ENCODE measurements around the gene SHC2. TPM values are rescaled to one million over a fixed set of nuclear protein-coding genes. Genes with fewer than 3 reads are reported as not detected.
A peak's percentile ranks its signal among the peaks of the same experiment; 100 is the strongest.

SHC2 gene
- total and polyA plus RNA-seq, 9 of the 15 experiments (the other 6 are each of a cell fraction or from before 2014, with no cell fraction given): 0.14 to 0.36 (median 0.17) TPM; not detected in 5

DNA sequence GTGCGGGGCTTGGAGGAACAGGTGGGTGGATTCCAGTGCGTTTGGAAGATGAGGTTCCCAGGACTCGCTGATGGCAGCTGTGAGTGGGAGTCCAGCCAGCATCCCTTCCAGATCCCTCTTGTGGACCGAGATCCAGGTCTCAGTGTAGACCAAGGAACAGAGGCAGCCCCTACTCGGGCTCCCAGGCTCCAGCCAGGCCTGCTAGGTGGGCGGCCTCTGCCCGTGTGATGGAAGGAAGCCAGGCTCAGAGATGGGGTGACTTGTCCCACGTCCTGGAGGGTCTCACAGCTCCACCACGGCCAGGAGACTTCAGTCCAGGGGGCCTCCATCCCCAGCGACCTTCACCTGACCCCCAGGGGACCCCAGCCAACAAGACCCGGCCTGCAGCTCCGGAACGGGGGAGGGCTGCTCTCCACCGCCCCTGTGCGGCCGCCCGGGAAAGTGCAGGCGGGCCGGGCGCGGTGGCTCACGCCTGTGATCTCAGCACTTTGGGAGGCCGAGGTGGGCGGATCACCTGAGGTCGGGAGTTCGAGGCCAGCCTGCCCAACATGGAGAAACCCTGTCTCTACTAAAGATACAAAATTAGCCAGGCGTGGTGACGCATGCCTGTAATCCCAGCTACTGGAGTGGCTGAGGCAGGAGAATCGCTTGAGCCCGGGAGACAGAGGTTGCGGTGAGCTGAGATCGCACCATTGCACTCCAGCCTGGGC is 34.7 kb upstream of the SHC2 start (continued):
- TF ChIP-seq, protein P1, sequence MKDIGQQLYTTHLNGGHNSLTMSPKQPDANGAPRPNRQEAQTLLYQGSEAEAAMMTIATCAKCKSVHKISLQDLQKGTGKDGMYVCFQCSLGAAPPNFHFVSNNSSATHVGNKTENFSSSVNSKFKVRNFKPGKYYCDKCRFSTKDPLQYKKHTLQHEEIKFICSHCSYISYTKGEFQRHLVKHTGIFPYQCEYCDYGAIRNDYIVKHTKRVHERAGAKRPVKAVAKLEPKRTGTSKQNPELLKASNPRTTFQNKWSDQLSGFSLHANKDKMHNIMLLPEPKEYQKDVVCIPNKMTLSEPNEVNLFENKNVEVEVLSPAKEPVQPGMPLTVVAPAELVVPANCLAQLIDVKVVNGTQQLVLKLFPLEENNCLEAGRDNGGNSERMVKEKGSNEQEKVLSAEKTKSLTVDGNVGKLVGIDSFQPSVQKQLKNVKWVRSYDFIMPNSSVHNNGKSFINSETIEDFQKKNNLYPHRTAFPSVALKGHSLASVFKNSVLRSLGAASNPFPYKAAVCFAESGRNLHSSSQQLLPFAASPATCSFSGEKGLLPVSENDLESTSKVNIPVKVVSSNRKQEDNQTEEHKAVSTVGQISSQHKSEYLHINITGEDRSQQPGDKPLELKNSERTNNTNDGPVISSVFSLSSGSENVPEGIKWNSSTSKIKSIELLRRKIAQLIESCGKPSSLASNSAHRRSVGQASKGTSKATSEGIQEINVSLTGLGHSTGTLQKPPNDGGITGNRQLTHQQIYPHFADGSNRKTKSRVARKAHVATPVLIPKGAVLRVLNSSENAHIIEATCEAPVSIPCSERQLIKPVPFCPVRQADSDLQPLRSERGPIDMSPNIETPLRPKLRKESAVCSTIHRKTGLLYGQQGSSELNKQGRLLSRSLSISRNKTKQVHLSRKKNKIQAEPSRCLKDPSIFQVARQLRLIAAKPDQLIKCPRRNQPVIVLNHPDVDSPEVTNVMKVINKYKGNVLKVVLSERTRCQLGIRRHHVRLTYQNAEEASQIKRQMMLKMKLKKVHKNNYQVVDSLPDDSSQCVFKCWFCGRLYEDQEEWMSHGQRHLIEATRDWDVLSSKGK (CRISPR knock-in tag; IDR thresholded peaks at IDR 0.05): no peak
- TF ChIP-seq RBM15 (IDR thresholded peaks at IDR 0.05; ENCODE audit: insufficient read depth, low read length): no peak
- TF ChIP-seq RAD21 (CRISPR knock-in tag; conservative IDR thresholded peaks at IDR 0.05 in 1 of 2, IDR thresholded peaks at IDR 0.05 in 1 of 2): peak; percentile 26 to 58; a peak in 3 of 4 replicates
- no peak for TF ChIP-seq ELF4 (CRISPR knock-in tag; IDR thresholded peaks at IDR 0.05)
- TF ChIP-seq CBX5 (IDR thresholded peaks at IDR 0.05; ENCODE audit: borderline replicate concordance, low read depth): no peak
- TF ChIP-seq, protein P2, sequence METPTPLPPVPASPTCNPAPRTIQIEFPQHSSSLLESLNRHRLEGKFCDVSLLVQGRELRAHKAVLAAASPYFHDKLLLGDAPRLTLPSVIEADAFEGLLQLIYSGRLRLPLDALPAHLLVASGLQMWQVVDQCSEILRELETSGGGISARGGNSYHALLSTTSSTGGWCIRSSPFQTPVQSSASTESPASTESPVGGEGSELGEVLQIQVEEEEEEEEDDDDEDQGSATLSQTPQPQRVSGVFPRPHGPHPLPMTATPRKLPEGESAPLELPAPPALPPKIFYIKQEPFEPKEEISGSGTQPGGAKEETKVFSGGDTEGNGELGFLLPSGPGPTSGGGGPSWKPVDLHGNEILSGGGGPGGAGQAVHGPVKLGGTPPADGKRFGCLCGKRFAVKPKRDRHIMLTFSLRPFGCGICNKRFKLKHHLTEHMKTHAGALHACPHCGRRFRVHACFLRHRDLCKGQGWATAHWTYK (CRISPR knock-in tag; IDR thresholded peaks at IDR 0.05): no peak
- TF ChIP-seq NBN (IDR thresholded peaks at IDR 0.05; ENCODE audit: low read depth): 0 out of 2 replicates have a peak, but pooled peaks have one; percentile 31
- peak; percentile 96 for TF ChIP-seq EGR1 (conservative IDR thresholded peaks at IDR 0.05)
- no peak for TF ChIP-seq SAFB2 (IDR thresholded peaks at IDR 0.05; ENCODE audit: borderline replicate concordance, low read depth, low read length, severe bottlenecking)
- TF ChIP-seq LARP7 (IDR thresholded peaks at IDR 0.05): 0 out of 2 replicates have a peak, but pooled peaks have one; percentile 46
- TF ChIP-seq SMAD3 (CRISPR knock-in tag; conservative IDR thresholded peaks at IDR 0.05): no peak
- TF ChIP-seq RCOR1 (IDR thresholded peaks at IDR 0.05; ENCODE audit: borderline replicate concordance in 1 of 2, low read depth in 2 of 2, low read length in 2 of 2): no peak
- TF ChIP-seq TRIM24 (IDR thresholded peaks at IDR 0.05): peak in 1 of 2 experiments; percentile 57; a peak in 1 of 4 replicates
- TF ChIP-seq, protein P3, sequence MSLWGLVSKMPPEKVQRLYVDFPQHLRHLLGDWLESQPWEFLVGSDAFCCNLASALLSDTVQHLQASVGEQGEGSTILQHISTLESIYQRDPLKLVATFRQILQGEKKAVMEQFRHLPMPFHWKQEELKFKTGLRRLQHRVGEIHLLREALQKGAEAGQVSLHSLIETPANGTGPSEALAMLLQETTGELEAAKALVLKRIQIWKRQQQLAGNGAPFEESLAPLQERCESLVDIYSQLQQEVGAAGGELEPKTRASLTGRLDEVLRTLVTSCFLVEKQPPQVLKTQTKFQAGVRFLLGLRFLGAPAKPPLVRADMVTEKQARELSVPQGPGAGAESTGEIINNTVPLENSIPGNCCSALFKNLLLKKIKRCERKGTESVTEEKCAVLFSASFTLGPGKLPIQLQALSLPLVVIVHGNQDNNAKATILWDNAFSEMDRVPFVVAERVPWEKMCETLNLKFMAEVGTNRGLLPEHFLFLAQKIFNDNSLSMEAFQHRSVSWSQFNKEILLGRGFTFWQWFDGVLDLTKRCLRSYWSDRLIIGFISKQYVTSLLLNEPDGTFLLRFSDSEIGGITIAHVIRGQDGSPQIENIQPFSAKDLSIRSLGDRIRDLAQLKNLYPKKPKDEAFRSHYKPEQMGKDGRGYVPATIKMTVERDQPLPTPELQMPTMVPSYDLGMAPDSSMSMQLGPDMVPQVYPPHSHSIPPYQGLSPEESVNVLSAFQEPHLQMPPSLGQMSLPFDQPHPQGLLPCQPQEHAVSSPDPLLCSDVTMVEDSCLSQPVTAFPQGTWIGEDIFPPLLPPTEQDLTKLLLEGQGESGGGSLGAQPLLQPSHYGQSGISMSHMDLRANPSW (CRISPR knock-in tag; IDR thresholded peaks at IDR 0.05): no peak
- TF ChIP-seq CC2D1A (IDR thresholded peaks at IDR 0.05): peak; percentile 34; the same call in 1 of the 2 replicates
- TF ChIP-seq PML (IDR thresholded peaks at IDR 0.05; ENCODE audit: low read length): no peak
- TF ChIP-seq, protein P4, sequence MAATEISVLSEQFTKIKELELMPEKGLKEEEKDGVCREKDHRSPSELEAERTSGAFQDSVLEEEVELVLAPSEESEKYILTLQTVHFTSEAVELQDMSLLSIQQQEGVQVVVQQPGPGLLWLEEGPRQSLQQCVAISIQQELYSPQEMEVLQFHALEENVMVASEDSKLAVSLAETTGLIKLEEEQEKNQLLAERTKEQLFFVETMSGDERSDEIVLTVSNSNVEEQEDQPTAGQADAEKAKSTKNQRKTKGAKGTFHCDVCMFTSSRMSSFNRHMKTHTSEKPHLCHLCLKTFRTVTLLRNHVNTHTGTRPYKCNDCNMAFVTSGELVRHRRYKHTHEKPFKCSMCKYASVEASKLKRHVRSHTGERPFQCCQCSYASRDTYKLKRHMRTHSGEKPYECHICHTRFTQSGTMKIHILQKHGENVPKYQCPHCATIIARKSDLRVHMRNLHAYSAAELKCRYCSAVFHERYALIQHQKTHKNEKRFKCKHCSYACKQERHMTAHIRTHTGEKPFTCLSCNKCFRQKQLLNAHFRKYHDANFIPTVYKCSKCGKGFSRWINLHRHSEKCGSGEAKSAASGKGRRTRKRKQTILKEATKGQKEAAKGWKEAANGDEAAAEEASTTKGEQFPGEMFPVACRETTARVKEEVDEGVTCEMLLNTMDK (IDR thresholded peaks at IDR 0.05; ENCODE audit: borderline replicate concordance, insufficient read depth, low read depth, low read length, poor library complexity, severe bottlenecking): no peak
- TF ChIP-seq ZNF57 (CRISPR knock-in tag; IDR thresholded peaks at IDR 0.05): no peak
- 0 out of 2 replicates have a peak, but pooled peaks have one; percentile 7 for TF ChIP-seq ARID2 (IDR thresholded peaks at IDR 0.05)

Data from K562 (cell line).